Activated gamma-delta T cell (primary cell): ENCODE measurements around the gene SLC46A3.
"Not testable (repeated sequence)": the region's sequence is repeated elsewhere in the genome, so short reads cannot be mapped to it uniquely, and the experiment has no call there.

Experiments used
- DNase-seq: peaks from one replicate; lab custom pipeline; 2025; lab: John Stamatoyannopoulos, UW

SLC46A3 gene

DNA sequence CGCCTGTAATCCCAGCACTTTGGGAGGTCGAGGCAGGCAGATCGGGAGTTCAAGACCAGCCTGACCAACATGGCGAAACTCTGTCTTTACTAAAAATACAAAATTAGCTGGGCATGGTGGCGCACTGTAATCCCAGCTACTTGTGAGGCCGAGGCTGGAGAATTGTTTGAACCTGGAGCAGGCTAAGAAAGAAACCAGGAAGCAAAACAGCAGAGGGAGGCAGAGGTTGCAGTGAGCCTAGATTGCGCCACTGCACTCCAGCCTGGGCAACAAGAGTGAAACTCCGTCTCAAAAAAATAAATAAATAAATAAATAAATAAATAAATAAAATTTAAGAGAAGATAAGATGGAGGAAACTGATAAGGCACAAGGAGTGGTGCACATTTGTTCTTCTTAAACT lies 35.6 kb downstream of the SLC46A3 start:
- DNase-seq, result not testable (repeated sequence)

DNA sequence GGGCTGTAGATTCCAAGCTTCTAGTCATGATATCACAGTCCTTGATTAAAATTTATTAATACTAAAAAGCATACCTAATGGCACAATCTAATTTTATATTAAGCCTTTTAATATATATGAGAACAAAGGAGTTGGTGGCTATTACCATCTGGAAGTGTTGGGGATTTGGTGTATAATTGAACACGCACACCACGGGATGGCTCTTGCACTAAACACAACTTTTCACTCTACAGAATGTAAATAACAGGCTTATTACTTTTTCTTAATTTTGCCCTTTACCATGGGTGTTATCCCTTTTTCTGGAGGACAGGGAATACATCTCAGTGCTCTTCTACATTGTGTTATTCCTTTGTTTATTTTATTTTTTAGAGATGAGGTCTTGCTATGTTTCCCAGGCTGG lies 38.2 kb downstream of the SLC46A3 start:
- DNase-seq, result no peak

DNA sequence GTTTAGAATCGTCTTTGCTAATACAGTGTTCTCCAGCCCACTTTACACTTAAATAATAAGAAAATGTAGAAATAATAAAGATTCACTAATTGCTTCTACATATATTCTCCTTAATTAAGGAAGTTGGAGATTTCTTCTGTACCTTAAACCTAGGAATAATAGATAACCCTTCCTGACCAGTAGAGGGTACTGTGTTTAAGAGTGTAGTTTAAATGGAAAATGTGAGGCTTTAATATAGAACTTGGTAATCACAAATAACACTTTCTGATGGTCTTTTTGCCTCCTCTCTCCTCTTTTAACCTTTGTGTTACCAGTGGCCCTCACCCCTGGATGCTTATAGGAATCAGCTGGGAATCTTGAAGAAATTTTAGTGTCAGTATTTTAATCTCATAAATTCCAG lies 39.1 kb downstream of the SLC46A3 start:
- DNase-seq, result no peak

DNA sequence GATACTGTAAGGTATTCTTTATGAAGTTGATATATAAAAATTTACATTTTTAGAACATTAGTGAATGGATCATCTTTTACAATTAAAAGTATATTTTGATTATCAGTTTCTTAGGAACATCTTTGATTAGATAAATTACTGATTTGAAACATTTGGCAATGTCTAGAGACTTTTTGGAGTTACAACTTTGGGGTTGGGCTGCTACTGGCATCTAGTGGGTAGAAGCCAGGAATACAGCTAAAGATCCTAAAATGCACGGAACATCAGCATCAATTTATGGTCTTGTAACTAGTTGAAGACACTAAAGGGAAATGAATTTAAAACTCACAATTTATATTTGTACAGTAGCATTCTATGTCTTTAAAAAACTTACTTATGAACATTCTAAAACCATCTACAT lies 40.0 kb downstream of the SLC46A3 start:
- DNase-seq, result no peak

DNA sequence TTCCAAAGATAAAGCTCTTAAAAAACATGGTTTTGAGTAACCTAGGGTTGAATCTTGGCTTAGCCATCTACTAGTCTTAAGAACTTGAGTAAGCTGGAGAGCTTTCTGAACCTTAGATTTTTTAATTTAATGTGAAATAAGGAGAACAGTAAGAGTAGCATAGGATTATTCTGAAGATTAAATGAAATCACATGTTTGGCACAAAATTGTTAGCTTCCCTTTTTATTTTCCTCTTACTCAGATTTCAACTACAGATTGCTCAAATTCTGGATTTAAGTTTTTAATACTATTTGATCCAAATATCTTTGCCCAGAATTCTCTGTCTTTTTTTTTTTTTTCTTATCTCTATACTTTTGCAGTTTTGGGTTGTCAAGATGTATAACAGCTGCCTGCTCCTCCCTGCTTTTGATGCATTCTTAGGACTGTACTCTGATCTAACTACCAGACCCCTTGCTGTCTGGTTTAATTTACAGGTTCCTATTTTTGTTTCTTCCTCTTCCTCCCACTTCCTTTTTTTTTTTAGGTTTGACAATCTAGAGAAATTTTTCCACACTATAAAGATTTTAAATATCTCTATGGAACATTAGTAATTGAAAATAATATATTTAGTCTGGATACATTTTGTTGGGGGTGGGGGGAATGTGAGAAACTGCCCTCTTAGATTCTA lies 47.5 kb downstream of the SLC46A3 start:
- DNase-seq, result no peak

DNA sequence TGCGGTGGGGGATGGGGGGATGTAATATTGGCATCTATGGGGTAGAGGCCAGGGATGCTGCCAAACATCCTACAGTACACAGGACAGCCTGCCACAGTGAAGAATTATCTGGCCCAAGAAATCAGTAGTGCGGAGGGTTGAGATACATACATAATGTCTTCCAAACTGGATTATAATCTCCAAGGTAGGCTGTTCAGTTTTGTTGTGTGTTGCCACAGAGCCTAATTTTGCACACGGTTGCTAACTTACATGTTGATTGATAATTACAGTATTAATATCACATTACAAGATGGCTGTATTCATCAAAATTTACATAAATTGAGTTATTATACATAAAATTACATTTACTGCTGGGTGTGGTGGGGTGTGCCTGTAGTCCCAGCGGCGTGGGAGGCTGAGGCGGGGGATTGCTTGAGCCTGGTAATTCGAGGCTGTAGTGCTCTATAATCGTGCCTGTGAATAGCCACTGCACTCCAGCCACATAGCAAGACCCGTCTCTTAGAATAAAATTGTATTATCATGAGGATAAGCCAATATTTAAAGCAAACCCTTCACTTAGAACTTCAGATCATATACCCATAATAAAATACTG lies 51.8 kb downstream of the SLC46A3 start:
- DNase-seq, result no peak

DNA sequence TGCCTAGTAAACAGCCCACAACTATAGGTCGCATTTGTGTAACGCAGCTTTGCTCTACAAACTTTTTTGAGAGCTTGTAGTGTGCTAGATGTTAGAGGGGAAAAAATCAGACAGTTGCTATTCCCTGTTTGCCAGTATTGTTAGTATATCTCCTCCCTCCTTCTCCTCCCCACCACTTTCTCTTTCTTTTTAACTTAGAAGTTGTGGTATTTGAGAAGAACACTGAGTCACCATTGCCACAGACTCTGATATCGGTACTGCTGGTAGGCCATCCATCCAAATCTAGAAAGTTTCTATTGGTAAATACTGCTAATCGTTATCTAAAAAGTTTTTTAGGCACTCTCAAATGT lies 59.2 kb downstream of the SLC46A3 start:
- DNase-seq, result no peak

DNA sequence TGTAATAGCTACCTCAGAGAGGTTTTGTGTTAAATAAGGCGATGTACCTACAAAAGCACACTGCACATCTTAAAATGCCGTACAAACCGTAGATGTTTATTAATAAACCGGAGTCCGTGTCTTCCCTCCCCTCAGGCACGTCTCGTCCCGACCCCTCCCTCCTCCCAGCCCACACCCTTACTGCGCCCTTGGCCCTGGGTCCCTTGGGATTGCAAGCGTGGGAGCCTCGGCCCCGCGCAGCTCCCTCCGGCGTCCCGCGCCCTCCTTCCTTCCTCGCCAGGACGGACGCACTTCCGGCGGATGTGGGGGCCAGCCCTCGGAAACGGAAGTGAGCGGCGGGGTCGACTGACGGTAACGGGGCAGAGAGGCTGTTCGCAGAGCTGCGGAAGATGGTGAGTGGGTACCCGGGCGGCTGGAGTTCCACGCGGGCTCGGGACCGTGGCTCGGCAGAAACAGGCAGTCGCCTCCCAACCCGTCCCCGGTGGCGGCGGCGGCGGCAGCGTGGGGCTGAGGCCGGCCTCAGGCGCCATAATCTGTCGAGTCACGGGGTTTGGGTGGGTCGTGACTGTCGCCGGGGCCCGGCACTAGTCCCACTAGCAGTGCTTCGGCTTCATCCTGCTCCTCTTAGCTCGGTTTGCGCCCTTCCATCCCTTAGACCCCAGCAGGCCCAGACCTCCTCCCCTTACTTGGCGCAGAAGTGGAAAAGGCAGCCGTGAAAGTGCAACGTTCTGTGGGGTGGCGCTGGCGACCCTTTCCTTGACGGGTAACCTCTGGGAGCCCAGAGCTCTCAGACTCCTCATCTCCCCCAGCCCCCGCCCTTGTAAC lies 59.8 kb downstream of the SLC46A3 start, which contains the start of gene POMP:
TSS of gene POMP (plus strand) at position 335 of the 825 bp plus-strand sequence. CDS start at position 390, 55 bp downstream.
- peak; percentile 89 for DNase-seq

DNA sequence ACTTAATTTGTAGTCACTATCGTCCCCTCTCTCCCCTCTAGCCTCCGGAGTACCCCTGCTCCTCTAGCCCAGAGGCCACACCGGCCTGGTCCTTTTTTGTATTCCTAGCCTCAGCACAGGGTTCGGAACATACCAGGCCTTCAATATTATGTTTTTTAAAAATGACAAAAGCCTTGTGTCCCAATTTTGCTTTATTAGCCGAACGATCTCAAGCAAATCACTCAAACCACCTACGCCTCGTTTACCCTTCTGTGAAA lies 60.3 kb downstream of the SLC46A3 start:
- no peak for DNase-seq

DNA sequence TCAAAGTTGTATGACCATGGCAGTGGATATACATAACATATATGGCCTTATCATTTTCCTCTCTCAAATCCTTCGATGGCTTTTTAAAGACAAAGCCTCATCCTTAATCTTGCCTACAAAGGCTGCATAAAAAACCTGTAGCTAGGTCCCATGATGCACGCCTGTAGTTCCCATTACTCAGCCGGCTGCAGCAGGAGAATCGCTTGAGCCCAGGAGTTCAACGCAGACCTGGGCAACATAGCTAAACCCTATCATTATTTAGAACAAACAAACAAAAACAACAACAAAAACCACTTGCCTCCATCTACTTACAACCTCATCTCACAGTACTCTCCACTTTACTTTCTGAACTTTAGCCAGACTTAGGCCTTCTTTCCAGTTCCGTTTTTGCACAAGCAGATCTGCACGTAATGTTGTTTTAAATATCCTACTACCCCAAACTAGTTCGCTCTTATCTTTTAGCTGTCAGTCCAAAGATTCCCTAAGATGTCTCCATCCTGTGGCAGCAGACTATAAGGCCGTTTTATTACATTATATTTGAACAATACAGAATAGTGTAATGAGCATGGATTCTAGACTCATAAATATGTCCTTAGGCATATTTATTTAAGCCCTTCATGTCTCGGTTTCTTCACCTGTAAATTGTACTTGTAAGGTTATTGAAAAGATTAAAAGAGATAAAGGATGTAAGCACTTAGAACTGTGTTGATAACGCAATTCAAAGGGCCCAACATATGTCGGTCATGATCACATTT lies 60.8 kb downstream of the SLC46A3 start:
- no peak for DNase-seq

DNA sequence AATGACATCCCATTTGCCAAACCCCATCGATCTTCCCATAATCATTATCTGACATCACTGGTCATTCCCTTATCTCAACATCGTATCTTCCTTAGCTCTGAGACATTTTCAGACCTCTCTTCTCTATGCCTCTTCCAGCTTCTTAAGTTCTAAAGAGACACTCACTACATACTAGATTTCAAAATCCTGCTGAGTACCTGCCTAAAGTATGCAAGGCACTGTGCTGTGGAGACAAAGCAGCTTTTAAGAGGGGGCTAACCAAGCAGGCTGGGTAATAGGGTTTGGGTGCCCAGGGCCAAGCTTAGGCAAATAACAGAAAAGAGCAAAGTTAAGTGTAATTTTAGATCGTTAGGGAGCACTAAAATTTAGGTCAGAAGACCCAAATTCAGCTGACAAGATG lies 63.2 kb downstream of the SLC46A3 start:
- no peak for DNase-seq

DNA sequence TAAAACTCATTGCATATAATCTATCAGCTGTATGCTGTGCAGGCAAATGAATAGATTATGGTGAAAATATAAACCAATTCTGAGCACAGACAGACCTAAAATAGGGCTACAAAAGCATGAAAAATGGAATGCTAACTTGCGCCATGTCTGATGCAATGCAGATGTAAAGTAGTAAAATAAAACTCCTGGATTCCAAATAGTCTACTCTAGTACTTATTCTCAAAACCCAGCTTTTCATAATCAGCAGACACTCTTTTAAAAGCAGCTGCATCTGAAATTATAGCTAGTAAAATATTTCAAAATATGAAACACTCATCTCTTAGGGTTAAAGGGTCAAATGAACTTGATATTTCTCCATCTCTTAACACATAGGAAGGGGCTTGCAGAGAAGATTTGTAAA lies 64.5 kb downstream of the SLC46A3 start:
- no peak for DNase-seq

DNA sequence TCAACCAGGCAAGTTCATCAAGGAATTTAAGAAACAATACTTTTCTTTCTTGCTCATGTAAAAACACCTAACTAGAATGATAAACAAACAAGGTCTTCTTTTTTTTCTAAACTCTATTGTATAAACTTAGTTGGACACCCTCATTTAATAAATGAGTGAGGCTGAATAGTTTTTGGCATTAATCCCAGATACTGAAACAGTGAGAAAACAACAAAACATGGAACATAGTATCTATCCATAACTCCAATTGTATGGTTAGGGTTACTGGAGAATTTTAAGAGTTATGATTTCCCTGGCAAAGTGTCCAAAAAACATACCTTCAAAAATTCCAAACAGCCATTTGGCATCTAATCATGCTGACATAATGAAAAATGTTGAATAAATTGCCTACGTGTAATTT lies 65.7 kb downstream of the SLC46A3 start:
- DNase-seq, result no peak

DNA sequence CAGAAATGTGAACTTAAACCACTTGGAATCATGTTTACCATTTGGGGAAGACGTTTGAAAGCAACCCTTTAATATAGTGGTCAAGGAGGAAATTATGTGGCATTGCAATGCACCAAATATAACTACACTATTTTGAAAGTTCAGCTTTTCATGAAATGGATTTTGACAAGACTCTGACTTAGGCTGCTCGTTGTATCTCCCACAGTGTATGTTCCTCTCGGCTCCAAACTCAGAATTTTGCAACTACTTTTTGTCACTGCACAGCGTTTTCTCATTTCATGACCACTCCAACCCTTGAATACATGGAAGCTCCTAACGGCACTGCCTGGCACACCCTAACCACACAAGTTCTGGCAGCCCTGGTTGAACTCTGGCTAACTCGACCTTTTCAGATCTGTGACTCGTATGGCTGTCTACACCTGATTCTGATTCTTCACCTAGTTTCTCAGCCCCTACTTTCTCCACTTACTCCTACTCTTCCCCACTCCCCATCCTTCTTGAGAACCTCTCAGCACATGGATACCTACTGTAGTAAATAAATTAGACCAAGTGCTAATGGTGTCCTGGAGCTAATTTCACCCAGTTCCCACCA lies 66.9 kb downstream of the SLC46A3 start:
- DNase-seq, result no peak

DNA sequence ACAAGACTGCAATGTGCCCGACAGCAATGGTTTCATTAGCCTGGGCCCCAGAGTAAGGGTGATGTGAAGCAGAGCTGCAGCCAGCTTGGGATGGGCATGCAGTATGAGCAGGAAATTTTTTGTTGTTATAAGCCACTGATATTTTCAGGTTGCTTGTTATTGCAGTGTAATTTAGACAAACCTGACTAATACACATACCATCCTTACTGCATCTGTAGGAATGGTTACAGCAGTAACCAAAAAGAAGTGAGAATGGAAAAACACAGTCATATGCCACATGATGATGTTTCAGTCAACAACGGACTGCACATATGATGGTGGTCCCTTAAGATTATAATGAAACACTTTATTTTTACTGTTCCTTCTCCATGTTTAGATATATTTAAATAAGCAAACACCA lies 68.5 kb downstream of the SLC46A3 start:
- no peak for DNase-seq
